ENCODE data around the gene SPDYC.

The SPDYC gene

DNA sequence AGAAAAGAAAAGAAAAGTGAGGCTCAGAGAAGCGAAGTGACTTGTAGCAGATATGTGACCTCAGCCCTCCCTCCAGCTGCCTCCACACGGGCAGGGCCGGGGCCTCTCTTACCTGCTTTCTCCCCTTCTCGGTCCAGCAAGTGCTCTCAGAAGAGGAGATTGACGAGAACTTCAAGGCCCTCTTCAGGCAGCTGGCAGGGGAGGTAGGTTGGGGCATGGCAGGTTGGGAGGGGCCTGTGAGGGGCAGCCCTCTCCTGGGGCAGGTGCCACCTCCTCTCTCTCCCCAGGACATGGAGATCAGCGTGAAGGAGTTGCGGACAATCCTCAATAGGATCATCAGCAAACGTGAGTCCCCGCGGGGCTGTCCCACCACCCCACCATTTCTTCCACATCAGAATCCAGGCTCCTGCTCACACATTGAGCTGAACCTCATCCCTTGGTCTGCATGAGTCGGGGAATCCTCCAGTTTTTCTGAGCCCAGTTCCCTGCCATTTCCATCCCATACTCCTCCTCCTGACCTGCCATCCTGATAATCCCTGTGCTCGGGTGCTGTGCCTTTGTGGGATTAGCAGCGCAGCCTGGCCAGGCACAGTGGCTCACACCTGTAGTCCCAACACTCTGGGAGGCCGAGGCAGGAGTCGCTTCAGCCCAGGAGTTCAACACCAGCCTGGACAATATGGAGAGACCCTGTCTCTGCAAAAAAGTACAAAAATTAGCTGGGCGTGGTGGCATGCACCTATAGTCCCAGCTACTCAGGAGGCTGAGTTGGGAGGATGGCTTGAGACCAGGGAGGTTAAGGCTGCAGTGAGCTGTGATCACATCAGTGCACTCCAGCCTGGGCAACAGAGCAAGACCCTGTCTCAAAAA lies 38.1 kb downstream of the SPDYC start:
- no peak for DNase-seq

DNA sequence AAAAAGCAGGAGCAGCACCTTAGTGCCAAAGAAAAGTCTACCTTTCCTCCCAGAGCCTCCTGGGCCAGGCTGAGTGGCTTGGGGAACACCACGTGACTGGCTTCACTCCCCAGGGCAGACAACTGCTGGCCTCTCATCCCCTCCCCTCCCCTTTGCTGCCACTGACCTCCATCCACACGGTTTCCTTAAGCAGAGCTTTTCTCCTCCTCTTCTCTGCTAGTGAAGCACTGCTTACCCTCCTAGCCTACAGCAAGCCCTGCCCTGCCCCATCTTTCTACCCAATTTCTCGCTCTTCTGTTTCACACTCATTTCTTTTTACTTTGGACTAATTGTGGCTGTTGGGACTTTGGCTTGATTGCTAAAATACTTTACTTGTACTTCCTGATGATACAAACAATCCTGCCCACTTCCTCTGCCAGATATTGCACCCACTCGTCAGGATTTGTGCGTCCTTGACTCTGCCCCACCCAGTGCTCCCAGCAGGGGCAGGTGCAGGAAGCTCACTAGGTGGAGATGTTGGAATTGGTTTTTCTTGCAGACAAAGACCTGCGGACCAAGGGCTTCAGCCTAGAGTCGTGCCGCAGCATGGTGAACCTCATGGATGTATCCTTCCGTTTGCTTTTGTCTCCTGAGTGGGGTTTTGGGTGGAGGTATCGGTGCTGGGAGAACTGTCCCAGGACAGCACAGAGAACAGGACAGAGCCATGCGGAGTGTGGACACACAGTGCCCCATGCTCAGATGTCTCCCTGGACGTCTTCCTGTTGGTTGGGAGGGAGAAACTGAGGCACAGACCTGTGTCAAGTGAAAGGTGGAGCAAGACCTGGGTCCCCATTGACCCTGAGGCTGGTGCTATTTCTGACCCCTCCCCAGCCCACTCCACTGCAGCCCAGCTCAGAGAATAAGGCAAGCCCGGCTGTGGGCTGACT lies 39.0 kb downstream of the SPDYC start:
- DNase-seq: no peak

DNA sequence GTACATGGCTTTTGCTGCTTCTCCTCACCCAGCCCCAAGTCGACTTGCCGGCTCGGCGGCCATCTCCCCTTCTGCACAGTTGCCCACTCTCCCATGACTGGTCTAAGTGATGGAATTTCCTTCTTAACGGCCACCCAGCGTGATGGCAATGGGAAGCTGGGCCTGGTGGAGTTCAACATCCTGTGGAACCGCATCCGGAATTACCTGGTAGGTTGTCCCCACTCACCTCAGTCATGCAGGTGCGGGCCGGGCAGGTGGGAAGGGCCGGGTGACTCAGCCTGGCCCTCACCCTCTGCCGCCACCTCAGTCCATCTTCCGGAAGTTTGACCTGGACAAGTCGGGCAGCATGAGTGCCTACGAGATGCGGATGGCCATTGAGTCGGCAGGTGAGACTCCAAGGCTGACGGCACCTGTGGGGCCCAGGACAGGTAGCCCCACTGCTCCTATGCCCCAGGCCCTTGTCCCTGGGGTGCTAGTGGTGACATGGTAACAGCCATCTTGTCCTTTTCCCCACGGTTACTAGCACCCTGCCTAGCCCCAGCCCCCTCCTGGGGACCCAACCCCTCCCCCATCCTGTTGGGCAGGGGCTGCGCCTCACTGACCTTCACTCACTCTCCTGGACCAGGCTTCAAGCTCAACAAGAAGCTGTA lies 39.8 kb downstream of the SPDYC start:
- no peak for DNase-seq

DNA sequence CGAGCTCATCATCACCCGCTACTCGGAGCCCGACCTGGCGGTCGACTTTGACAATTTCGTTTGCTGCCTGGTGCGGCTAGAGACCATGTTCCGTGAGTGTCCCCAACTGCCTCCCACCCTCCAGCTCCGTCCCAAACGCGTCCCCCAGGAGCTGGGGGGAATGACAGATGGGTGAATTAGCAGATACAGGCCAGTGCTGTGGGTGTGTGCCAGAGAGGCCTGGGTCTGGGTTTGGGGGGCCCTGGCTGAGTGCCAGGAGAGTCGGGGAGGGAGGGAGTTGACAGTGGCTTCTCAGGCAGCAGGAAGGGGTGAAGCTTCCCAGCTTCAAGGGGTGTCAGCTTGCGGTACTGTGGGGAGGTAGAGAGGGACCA lies 40.3 kb downstream of the SPDYC start:
- DNase-seq: no peak

DNA sequence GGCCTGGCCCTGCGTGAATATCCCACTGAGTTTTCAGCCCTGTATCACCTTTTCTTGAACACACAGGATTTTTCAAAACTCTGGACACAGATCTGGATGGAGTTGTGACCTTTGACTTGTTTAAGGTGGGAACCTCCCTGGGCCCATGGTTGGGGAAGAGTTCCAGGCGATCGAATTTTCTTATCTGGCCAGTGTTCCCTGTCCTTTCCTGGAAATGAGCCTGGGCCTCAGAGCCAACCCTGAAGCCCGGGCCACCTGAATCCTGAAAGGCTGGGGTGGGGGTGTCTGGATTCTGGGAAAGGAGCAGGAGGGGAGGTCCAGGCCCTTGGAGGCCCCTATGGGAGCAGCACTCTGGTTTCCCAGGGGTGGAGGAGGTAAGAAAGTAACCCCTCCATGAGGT lies 40.7 kb downstream of the SPDYC start:
- DNase-seq: no peak

DNA sequence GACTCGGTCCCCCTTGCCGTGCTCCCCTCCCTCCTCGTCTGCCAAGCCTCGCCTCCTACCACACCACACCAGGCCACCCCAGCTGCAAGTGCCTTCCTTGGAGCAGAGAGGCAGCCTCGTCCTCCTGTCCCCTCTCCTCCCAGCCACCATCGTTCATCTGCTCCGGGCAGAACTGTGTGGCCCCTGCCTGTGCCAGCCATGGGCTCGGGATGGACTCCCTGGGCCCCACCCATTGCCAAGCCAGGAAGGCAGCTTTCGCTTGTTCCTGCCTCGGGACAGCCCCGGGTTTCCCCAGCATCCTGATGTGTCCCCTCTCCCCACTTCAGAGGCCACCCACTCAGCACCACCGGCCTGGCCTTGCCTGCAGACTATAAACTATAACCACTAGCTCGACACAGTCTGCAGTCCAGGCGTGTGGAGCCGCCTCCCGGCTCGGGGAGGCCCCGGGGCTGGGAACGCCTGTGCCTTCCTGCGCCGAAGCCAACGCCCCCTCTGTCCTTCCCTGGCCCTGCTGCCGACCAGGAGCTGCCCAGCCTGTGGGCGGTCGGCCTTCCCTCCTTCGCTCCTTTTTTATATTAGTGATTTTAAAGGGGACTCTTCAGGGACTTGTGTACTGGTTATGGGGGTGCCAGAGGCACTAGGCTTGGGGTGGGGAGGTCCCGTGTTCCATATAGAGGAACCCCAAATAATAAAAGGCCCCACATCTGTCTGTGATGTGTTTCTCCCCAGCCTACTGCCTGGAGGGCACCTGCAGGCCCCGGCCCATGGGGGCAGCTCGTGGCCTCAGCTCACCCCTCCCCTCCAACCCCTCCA lies 41.5 kb downstream of the SPDYC start:
- no peak for DNase-seq

DNA sequence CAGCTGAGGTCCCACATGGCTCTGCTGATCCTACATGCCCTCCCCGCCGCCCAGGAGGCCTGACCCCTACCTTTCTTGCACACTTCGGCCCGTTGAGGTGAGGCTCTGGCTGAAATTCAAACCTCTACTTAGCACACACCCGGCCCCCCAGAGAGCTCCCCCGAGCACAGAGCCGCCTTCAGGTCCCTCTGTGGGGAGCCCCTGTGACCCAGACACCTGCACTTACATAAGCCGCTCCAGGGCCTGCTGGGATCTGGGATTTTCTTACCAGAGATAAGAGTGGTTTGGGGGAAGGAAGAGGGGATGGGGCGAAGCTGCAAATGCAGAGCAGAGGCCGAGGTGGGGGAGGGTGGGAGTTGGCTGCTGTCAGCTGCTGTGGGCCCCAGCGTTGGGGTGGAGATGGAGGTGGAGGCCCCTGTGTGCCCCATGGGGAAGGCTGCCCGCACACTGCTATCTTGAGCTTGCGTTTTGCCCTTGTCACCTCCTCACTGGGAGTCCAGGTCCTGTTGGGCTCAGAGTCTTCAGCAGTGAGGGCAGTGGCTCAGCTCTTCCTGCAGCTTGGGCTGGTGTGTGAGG lies 42.3 kb downstream of the SPDYC start:
- no peak for DNase-seq

DNA sequence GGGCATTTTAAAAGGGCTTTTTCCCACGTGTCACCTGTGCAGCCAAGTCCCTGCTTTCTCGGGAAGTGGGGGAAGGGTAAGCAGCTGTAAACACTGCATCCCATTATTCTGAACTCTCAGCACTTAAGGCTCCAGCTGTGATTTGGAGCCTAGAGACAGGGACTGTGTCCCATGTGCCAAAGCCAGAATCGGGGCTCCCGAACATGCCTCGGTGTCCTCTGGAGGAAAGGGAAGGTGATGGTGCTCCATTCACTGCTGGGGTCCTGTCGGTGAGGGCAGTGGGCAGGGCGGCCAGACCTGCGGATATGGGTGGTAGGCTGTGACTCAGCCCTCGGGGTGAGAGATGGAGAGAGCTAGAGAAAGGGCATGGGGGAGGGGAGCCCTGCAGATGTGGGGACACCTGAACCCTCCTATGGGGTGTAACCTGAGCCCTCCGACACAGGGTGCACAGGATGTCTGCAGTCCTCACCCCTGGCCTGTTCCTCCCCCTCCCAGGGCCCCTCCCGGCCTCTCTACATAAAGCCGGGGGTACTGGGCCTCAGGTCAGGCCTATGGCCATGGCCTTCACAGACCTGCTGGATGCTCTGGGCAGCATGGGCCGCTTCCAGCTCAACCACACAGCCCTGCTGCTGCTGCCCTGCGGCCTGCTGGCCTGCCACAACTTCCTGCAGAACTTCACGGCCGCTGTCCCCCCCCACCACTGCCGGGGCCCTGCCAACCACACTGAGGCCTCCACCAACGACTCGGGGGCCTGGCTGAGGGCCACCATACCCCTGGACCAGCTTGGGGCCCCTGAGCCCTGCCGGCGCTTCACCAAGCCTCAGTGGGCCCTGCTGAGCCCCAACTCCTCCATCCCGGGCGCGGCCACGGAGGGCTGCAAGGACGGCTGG lies 43.5 kb downstream of the SPDYC start:
- DNase-seq: no peak

DNA sequence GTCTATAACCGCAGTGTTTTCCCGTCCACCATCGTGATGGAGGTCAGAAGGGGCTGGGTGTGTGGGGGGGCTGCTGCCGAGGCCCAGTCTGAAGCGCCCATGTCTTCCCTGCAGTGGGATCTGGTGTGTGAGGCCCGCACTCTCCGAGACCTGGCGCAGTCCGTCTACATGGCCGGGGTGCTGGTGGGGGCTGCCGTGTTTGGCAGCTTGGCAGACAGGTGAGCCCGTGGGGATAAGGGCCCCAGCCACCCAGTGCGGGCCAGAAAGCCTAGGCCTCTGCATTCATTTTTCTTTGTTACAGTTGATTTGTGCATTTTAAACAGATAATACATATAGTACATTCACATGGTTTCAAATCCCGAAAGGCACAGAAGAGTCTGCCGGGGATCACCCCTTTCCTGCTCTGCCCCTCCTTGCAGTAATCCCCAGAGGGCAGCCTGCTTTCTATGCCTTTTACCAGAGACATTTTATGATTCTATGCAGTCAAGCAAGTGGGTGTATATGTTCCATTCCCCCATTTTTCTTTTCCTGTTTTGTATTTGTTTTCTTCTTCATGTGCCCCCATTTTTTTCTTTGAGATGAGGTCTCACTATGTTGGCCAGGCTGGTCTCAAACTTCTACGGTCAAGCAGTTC lies 44.3 kb downstream of the SPDYC start:
- no peak for DNase-seq

DNA sequence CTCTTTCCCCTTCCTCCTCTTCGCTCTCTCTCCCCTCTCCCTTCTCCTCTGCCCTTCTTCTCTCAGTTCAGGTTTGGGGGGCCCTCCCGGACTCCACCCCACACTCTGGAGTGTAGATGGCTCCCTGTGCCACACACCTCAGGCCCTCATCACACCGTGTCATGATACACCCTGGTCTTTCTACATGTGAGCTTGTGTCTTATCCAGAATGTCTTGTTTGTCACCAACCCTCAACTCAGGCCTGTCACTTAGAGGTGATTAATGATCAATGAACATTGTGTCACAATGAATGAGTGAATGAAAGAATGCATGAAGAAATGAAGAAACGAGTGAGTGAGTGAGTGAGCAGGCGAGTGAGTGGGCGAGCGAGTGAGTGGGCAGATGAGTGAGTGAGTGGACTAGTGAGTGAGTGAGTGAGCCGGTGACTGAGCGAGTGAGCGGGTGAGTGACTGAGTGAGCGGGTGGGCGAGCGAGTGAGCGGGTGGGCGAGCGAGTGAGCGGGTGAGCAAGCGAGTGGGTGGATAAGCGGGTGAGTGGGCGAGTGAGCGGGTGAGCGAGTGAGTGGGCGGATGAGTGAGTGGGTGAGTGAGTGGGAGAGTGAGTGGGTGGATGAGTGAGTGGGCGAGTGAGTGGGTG lies 45.5 kb downstream of the SPDYC start:
- DNase-seq: no peak

DNA sequence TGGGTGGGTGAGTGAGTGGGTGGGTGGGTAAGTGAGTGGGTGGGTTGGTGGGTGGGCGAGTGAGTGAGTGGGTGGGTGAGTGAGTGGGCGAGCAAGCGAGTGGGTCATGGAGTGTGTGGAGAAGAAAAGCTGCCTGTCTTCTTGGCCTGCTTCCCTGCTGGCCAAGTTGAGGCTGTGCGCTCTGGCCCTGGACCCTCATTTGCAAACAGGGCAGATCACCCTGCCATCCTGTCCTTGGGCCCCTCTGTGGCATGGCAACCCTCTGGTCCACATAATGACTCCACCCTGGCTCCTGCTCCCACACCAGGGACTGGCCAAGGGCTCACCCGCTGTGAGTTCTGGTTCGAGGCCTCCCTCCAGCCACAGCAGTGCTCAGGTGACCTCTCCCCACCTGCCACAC lies 46.8 kb downstream of the SPDYC start:
- no peak for DNase-seq

DNA sequence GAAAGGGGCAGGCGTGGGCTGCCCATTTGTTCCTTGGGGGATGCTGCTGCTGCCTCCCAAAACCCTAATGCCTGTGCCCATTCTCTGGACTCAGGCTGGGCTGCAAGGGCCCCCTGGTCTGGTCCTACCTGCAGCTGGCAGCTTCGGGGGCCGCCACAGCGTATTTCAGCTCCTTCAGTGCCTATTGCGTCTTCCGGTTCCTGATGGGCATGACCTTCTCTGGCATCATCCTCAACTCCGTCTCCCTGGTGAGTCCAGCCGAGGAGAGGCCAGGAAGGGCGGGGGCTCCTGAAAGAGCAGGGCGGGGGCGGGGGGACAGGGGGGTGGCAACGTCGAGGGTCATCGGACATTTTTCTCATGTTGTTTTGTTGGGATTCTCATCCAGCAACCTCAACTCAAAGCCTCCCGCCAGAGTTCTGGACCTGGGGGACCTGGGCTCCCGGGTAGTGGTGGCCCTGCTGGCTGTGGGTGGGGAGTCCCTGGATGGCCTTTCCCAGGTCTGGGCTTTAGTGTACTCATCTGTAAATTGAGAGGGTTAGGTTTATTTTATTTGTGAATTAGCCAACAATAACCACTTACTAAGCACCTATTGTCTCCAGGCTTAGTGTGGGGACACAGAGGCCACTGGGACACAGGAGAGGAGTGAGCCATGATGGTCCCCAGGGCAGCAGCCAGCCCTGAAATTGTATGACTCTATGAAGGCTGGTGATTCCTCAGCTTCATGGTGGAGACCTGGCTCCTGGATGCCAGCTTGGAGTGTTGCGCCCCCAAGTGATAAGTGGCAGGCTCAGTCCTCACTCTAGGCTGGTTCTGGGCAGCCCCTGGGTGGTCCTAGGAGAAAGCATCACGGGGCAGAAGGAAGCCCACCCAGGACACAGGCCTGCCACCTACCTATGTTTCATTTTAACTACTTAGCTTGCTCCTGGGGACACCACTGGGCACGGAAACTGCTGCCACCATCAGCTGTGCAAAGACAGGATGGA lies 47.7 kb downstream of the SPDYC start:
- no peak for DNase-seq

DNA sequence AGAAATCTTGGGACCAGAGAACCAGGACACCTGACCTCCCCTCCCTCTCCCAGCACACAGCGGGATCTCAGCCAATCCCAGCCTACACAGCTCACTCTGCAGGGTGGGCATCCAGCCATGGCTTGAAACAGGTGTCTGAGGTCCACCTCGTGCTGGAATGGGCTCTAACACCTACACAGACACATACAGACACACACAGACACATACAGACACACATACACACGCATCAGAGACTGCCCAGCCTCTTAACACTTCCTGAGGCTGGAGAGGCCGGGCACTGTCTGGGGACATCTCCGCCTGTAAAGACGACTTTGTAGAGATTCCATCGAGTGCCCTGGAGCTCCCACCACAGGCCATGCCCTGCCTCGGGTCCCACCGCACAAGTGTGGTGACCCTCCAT lies 48.4 kb downstream of the SPDYC start:
- DNase-seq: no peak

DNA sequence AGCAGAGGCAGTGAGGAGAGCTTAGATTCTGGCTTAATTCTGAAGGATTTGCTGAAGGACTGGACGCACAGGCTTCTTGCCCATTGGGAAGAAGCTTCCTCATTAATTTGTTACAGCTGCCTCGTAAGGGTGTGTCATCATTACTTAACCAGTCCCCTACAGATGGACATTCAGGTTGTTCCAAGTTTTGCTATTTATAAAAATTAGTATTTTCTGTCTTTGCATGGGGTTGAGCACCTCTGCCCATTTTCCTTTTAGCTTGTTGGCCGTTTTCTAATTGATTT lies 49.8 kb downstream of the SPDYC start:
- peak; percentile 18 for DNase-seq

DNA sequence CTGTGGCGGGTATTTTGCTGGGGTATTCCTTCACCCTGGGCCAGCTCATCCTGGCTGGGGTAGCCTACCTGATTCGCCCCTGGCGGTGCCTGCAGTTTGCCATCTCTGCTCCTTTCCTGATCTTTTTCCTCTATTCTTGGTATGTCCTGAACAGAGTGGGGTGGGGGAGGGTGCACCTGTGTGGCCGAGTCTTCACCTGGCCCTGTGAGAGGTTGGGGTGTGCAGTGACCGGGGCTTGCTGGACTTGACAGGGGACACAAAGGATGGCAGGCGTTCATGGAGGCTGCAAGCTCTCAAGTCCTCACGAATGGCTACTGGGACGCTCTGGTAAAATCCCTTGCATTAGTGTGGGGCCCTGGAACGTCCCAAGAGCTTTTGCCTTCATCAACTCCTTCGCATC lies 51.0 kb downstream of the SPDYC start:
- DNase-seq: no peak
